ENCODE data around the gene ZNF160.

Gene ZNF160

DNA sequence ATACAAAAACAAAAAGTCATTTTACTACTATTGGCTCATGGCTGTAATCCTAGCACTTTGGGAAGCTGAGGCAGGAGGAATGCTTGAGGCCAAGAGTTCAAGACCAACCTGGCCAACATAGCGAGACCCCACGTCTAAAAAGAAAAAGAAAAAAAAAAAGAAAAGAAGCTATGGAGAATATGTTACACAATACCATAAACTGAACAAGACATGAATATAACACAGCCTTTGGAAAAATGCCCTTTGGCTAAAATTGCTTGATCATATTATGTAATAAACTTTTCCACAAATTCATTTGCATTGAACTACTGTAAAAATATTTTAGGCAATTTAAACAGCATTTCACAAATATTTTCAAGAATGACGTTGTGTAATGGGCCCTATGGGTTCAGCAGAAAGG is 33.2 kb upstream of the ZNF160 start:
- Histone ChIP-seq H3K27ac (ENCODE audit: low read depth, low read length) (no peak overlapping the region), H3K27me3 (ENCODE audit: control insufficient read depth, low read length) (no peaks in the 10 kb centered on the region), H3K4me1 (ENCODE audit: control insufficient read depth, low read length) (peaks cover 8% of the 10 kb centered on the region), H3K4me3 (ENCODE audit: low read length) (no peak overlapping the region), H3K36me3 (ENCODE audit: control insufficient read depth, low read length) (peaks cover 13% of the 10 kb centered on the region), H3K79me2 (ENCODE audit: control insufficient read depth, low read length) (0 out of 2 replicates have a peak, but pooled peaks cover 2% of the 10 kb centered on the region), H3K9me2 (replicated peaks; ENCODE audit: control insufficient read depth, low read length) (no peaks in the 10 kb centered on the region), H3K4me2 (ENCODE audit: low read length) (no peak overlapping the region), H3K9me3 (ENCODE audit: control insufficient read depth, insufficient read depth, low read length) (peaks cover 22% of the 10 kb centered on the region), H4K20me1 (ENCODE audit: control insufficient read depth, insufficient read depth, low read depth, low read length) (no peaks in the 10 kb centered on the region), H3F3A (ENCODE audit: control insufficient read depth, insufficient read depth) (no peaks in the 10 kb centered on the region)
- TF ChIP-seq, protein P1, sequence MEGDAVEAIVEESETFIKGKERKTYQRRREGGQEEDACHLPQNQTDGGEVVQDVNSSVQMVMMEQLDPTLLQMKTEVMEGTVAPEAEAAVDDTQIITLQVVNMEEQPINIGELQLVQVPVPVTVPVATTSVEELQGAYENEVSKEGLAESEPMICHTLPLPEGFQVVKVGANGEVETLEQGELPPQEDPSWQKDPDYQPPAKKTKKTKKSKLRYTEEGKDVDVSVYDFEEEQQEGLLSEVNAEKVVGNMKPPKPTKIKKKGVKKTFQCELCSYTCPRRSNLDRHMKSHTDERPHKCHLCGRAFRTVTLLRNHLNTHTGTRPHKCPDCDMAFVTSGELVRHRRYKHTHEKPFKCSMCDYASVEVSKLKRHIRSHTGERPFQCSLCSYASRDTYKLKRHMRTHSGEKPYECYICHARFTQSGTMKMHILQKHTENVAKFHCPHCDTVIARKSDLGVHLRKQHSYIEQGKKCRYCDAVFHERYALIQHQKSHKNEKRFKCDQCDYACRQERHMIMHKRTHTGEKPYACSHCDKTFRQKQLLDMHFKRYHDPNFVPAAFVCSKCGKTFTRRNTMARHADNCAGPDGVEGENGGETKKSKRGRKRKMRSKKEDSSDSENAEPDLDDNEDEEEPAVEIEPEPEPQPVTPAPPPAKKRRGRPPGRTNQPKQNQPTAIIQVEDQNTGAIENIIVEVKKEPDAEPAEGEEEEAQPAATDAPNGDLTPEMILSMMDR (IDR thresholded peaks at IDR 0.05; ENCODE audit: low read depth, low read length, poor library complexity, severe bottlenecking), result no peak
- no peak for TF ChIP-seq EZH2phosphoT487 (IDR thresholded peaks at IDR 0.05; ENCODE audit: borderline replicate concordance, low read length)

DNA sequence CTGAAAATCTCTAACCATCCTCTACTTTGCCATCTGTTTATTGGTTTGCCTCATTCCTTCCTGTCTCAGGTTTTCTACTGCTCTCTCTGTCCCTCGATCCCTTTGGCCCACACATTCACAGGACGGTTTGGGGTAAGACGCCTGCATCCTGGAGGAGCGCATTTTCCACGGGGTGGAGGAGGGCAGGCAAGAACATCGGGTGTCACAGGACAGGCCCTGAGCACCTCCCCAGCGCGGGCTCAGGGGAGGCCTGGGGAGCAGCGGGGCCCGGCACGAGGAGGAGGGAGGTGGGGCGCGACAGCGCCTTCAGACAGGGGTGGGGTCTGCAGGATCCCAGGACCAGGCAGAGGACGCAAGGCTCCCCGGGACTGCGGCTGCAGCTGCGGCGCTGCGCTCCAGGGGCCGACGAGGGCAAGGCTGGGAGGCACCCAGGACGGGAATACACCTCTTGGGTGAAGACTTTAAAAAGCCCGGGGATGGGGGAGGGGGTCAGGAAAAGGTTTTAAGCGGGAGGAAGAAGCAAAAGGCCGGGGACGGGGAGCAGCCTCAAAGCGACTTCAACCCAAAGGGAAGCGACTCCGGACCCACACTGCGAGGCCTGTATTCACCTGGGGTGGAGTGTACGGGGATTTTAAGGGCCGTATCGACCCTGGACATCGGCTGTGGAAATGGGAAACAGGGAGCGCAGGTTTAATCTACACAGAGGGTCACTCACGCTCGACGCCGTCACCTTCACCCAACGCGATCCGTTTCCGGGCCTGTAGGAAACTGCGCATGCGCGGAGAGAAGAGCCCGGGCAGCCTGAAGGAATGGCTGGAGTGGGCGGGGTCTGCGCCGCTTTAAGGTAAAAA is 29.1 kb upstream of the ZNF160 start, which contains the start of gene ZNF415:
Gene ZNF415, minus strand, starts transcription at position 770 of the 851 bp plus-strand sequence. CDS start 10,234 bp downstream, outside the sequence.
- H3K36me3 ChIP-seq (ENCODE audit: control insufficient read depth, low read length), result no peaks in the 10 kb centered on the region
- H3K9me2 ChIP-seq (replicated peaks; ENCODE audit: control insufficient read depth, low read length), result no peaks in the 10 kb centered on the region
- H3K27me3 ChIP-seq (ENCODE audit: control insufficient read depth, low read length), result no peaks in the 10 kb centered on the region
- no peak within 1 kb of the TSS for H3K27ac ChIP-seq (ENCODE audit: low read depth, low read length)
- 0 out of 2 replicates have a peak, but pooled peaks cover 2% of the 10 kb centered on the region for H3K79me2 ChIP-seq (ENCODE audit: control insufficient read depth, low read length)
- TF ChIP-seq, protein P1 (IDR thresholded peaks at IDR 0.05; ENCODE audit: low read depth, low read length, poor library complexity, severe bottlenecking), result no peak
- no peak for TF ChIP-seq EZH2phosphoT487 (IDR thresholded peaks at IDR 0.05; ENCODE audit: borderline replicate concordance, low read length)
- H3K4me2 ChIP-seq (ENCODE audit: low read length), result peak within 1 kb of the TSS; percentile 66
- peaks cover 8% of the 10 kb centered on the region for H3K4me1 ChIP-seq (ENCODE audit: control insufficient read depth, low read length)
- no peaks in the 10 kb centered on the region for H3K9me3 ChIP-seq (ENCODE audit: control insufficient read depth, insufficient read depth, low read length)
- peak within 1 kb of the TSS; percentile 72 for H3K4me3 ChIP-seq (ENCODE audit: low read length)
- H3F3A ChIP-seq (ENCODE audit: control insufficient read depth, insufficient read depth), result no peaks in the 10 kb centered on the region
- H4K20me1 ChIP-seq (ENCODE audit: control insufficient read depth, insufficient read depth, low read depth, low read length), result no peaks in the 10 kb centered on the region

DNA sequence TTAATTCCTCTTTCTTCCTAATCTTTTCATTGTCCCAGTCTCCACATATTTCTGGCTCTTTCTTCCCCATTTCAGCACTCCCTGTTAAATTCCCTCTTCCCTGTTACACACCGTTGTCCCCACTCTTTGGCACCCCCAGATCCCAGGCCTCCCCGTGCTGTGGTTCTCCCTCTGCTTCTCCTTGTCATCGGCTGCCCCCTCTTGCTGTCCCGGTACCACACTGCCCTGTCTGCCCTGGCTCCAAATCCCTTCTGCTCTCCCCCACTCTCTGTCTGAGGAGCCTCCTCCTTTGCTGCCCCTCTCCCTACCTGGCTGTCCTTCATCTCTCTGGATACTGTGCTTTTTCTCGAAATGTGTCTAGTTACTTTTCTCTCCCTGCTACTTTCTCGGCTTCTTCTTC is 28.5 kb upstream of the ZNF160 start:
- peak overlapping the region; percentile 66 for H3K4me2 ChIP-seq (ENCODE audit: low read length)
- no peaks in the 10 kb centered on the region for H3F3A ChIP-seq (ENCODE audit: control insufficient read depth, insufficient read depth)
- no peaks in the 10 kb centered on the region for H3K36me3 ChIP-seq (ENCODE audit: control insufficient read depth, low read length)
- TF ChIP-seq, protein P1 (IDR thresholded peaks at IDR 0.05; ENCODE audit: low read depth, low read length, poor library complexity, severe bottlenecking), result no peak
- H3K4me3 ChIP-seq (ENCODE audit: low read length), result peak overlapping the region; percentile 72
- H3K27ac ChIP-seq (ENCODE audit: low read depth, low read length), result no peak overlapping the region
- H3K9me3 ChIP-seq (ENCODE audit: control insufficient read depth, insufficient read depth, low read length), result no peaks in the 10 kb centered on the region
- H3K9me2 ChIP-seq (replicated peaks; ENCODE audit: control insufficient read depth, low read length), result no peaks in the 10 kb centered on the region
- H3K4me1 ChIP-seq (ENCODE audit: control insufficient read depth, low read length), result peaks cover 8% of the 10 kb centered on the region
- H3K79me2 ChIP-seq (ENCODE audit: control insufficient read depth, low read length), result 0 out of 2 replicates have a peak, but pooled peaks cover 2% of the 10 kb centered on the region
- no peaks in the 10 kb centered on the region for H4K20me1 ChIP-seq (ENCODE audit: control insufficient read depth, insufficient read depth, low read depth, low read length)
- H3K27me3 ChIP-seq (ENCODE audit: control insufficient read depth, low read length), result no peaks in the 10 kb centered on the region

Measured in DOHH2 (cell line).